ENCODE data around the gene PRKCE. TPM values are rescaled to one million over a fixed set of nuclear protein-coding genes. Genes with fewer than 3 reads are reported as not detected.

Gene PRKCE
- polyA plus RNA-seq, 1 experiment = 16.7 TPM

DNA sequence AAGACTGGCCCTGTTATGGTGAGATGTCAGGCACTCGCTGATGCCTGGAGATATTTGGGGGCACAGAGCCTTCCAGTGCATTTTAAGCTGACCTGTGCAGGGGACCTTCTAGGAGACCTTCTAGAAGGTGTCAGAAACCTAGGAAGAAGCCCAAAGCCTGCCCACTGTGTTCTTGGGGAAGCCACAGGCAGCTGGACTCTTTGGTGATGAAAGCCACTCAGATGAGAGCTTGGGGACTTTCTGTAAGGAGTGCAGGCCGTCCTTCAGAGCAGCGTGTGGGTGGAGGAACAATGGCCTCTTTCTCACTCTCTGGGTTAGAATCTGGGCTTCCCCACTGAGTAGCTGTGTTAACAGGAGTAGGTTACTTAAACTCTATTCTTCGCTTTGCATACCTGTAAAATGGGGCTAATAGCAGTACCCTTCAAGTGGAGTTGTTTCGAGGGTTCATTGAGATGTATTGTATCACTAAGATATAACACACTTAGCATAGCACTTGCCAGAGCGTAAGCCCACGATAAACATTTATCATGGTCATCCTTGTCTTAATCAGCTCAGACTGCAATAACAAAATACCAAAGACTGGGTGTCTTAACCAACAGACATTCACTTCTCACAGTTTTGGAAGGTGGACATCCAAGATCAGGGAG is 323.4 kb downstream of the PRKCE start:
- DNase-seq (ENCODE audit: low read depth, low spot score) = no peak
- Histone ChIP-seq H3K4me3 (ENCODE audit: low read depth, low read length) (no peak overlapping the region), H3K9me3 (ENCODE audit: control insufficient read depth, insufficient read depth, low read length) (no peaks in the 10 kb centered on the region), H3K27me3 (ENCODE audit: control insufficient read depth, insufficient read depth, low read length) (no peaks in the 10 kb centered on the region), H3K27ac (ENCODE audit: low read depth, low read length) (no peak overlapping the region)
- ChIA-PET POLR2A (no interaction called here), CTCF (no interaction called here)
- TF ChIP-seq, protein P1, sequence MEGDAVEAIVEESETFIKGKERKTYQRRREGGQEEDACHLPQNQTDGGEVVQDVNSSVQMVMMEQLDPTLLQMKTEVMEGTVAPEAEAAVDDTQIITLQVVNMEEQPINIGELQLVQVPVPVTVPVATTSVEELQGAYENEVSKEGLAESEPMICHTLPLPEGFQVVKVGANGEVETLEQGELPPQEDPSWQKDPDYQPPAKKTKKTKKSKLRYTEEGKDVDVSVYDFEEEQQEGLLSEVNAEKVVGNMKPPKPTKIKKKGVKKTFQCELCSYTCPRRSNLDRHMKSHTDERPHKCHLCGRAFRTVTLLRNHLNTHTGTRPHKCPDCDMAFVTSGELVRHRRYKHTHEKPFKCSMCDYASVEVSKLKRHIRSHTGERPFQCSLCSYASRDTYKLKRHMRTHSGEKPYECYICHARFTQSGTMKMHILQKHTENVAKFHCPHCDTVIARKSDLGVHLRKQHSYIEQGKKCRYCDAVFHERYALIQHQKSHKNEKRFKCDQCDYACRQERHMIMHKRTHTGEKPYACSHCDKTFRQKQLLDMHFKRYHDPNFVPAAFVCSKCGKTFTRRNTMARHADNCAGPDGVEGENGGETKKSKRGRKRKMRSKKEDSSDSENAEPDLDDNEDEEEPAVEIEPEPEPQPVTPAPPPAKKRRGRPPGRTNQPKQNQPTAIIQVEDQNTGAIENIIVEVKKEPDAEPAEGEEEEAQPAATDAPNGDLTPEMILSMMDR (IDR thresholded peaks at IDR 0.05; ENCODE audit: low read depth, low read length) = no peak

DNA sequence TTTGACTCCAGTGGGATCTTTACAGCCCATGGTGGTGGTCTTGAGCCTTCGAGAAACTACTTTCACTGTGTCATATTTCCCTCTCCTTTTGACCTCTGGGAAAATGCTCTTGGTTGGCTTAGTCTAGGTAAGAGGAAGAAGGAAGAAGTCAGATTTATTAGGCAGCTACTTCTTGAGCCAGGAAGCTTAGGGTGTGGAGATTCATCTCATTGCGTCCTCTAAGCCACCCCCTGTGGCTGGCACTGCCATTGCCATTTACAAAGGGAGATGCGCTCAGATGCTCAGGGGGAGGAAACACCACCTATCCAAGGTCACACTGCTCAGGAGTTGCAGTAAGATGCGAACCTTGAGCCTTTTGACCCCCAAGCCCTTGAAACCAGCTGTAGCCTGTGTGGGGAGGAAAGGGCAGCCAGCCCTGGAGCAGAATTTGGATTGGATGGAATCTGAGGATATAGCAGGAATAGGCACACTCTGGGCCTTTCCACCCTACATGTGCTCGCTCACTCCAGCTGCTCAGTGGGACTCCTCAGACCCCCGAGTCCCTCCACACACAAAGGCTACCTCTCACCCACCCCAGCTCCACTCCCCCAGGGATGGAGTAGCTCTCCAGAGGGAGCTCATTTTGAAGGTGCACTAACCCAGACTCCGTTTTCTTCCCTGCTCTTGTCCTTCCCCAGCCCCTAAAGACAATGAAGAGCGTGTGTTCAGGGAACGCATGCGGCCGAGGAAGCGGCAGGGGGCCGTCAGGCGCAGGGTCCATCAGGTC is 324.5 kb downstream of the PRKCE start:
- no peaks in the 10 kb centered on the region for H3K9me3 ChIP-seq (ENCODE audit: control insufficient read depth, insufficient read depth, low read length)
- no peak overlapping the region for H3K4me3 ChIP-seq (ENCODE audit: low read depth, low read length)
- no peaks in the 10 kb centered on the region for H3K27me3 ChIP-seq (ENCODE audit: control insufficient read depth, insufficient read depth, low read length)
- ChIA-PET CTCF (no interaction called here), POLR2A (no interaction called here)
- TF ChIP-seq, protein P1 (IDR thresholded peaks at IDR 0.05; ENCODE audit: low read depth, low read length) = no peak
- no peak overlapping the region for H3K27ac ChIP-seq (ENCODE audit: low read depth, low read length)
- DNase-seq (ENCODE audit: low read depth, low spot score) = no peak

DNA sequence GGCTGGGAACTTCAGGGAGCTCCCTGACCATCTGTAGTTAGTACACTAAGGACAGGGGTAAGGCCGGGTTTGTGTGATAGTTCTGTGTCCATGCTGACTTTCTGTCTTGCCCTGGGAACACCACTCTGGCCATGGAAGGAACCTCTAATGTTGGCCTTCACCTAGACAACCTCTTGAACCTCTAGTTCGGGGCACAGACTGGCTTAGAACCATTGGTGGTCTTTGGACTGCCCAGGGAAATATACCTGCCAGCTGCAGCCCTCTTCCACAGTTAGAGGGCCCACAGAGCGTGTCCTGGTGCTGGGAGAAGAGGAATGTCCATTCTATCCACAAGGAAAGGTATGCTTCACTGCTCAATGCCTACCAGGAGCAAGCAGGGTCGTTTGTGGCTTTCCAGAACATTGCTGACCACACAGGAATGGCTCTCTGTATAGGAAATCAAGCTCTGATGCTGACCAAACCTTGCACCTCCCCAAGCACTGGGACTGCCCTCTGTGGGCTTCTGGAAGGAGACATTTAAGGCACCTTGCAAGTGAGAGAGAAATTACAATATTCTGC is 326.9 kb downstream of the PRKCE start:
- DNase-seq (ENCODE audit: low read depth, low spot score) = no peak
- Histone ChIP-seq H3K27ac (ENCODE audit: low read depth, low read length) (no peak overlapping the region), H3K27me3 (ENCODE audit: control insufficient read depth, insufficient read depth, low read length) (no peaks in the 10 kb centered on the region), H3K9me3 (ENCODE audit: control insufficient read depth, insufficient read depth, low read length) (no peaks in the 10 kb centered on the region), H3K4me3 (ENCODE audit: low read depth, low read length) (no peak overlapping the region)
- ChIA-PET CTCF (interaction anchor here (0.5 to 0.6 kb wide), 2 partner anchors 85 to 208 kb away, joined by 3 to 6 read pairs; no protein-coding TSS in a partner anchor), POLR2A (no interaction called here)
- TF ChIP-seq, protein P1 (IDR thresholded peaks at IDR 0.05; ENCODE audit: low read depth, low read length) = no peak

DNA sequence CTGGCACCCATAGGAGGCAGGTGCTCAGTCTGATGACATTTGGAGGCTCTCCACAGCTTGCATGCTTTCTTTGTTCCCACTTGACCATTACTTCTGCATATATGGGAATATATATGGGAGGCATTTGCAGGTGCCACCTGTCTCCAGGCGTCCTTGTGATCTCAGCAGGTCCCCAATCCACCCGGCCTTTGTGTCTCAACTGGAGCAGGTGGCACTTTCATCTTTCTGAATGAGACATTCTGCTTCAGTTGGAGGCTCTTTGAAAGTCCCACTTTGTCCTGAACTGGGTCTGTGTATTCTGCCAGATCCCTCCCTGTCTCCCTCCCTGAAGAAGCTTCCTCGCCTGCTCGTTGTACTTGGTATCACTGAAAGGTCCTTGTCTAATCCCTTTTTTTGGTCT is 327.6 kb downstream of the PRKCE start:
- Histone ChIP-seq H3K27ac (ENCODE audit: low read depth, low read length) (no peak overlapping the region), H3K27me3 (ENCODE audit: control insufficient read depth, insufficient read depth, low read length) (no peaks in the 10 kb centered on the region), H3K4me3 (ENCODE audit: low read depth, low read length) (no peak overlapping the region), H3K9me3 (ENCODE audit: control insufficient read depth, insufficient read depth, low read length) (no peaks in the 10 kb centered on the region)
- TF ChIP-seq, protein P1 (IDR thresholded peaks at IDR 0.05; ENCODE audit: low read depth, low read length) = no peak
- ChIA-PET CTCF (interaction anchor here (0.6 kb wide), 1 partner anchor 208 kb away, joined by 6 read pairs; no protein-coding TSS in a partner anchor), POLR2A (no interaction called here)
- no peak for DNase-seq (ENCODE audit: low read depth, low spot score)
